Prostate gland (tissue), 2 donors: ENCODE results near the gene OR5K3.

Experiments used
- CTCF ChIP-seq, 4 experiments: fragments of 200-600 bp in 2 of 4; fragments of 450-650 bp in 2 of 4; sonication (generic) in 2 of 4; IDR thresholded peaks; 1 replicate in 3 of 4; 2 replicates in 1 of 4; pipeline ENCODE4 v1.5.1; 2016 to 2019; ENCODE audit warnings: antibody characterized with exemption in 4 of 4, mild to moderate bottlenecking in 2 of 4, moderate library complexity in 2 of 4
- POLR2A ChIP-seq: fragments of 450-650 bp; IDR thresholded peaks from one replicate; pipeline ENCODE4 v1.6.1; 2016; ENCODE audit warnings: antibody characterized with exemption, mild to moderate bottlenecking
- POLR2AphosphoS5 ChIP-seq: sonication (generic); formaldehyde crosslinking; IDR thresholded peaks from one replicate; pipeline ENCODE4 v1.6.1; 2017; ENCODE audit warnings: antibody characterized with exemption

GRCh38 chr3:98371186-98371585, 19.3 kb upstream of the OR5K3 start:
- TF ChIP-seq CTCF (IDR thresholded peaks at IDR 0.05) (no peak), POLR2A (no peak), POLR2AphosphoS5 (no peak)
